Neural crest cell (in vitro differentiated cells): Measurements from ENCODE around the gene CYBA. TPM values are rescaled to one million over a fixed set of nuclear protein-coding genes. Genes with fewer than 3 reads are reported as not detected.
A peak's percentile ranks its signal among the peaks of the same experiment; 100 is the strongest.

Experiments used
- DNase-seq: peaks from one replicate; pipeline ENCODE4 v3.0.0; 2021; ENCODE audit warnings: low read depth, mixed read lengths, low spot score
- H3K27ac Mint-ChIP-seq: one replicate; pipeline ENCODE4 v1.8.0; 2021; ENCODE audit warnings: mild to moderate bottlenecking, mixed read lengths; ENCODE audit not compliant: unreplicated experiment
- H3K27me3 Mint-ChIP-seq: 2 replicates; pipeline ENCODE4 v1.8.0; 2021; ENCODE audit warnings: low read depth, mild to moderate bottlenecking, mixed read lengths
- H3K36me3 Mint-ChIP-seq: 2 replicates; pipeline ENCODE4 v1.8.0; 2021; ENCODE audit warnings: low read depth, mild to moderate bottlenecking, mixed read lengths
- H3K4me1 Mint-ChIP-seq: 2 replicates; pipeline ENCODE4 v1.8.0; 2021; ENCODE audit warnings: mixed read lengths
- H3K4me3 Mint-ChIP-seq: one replicate; pipeline ENCODE4 v1.8.0; 2021; ENCODE audit warnings: mild to moderate bottlenecking, mixed read lengths
- H3K9me3 Mint-ChIP-seq: 2 replicates; pipeline ENCODE4 v1.8.0; 2021; ENCODE audit warnings: mixed read lengths
- total RNA-seq: library from RNA; stranded (reverse); gene quantifications from 2 replicates; pipeline ENCODE4 v1.2.1, GENCODE V29; 2021
- TF ChIP-seq, protein P1 (sequence below): fragments of 200-600 bp; sonication (generic); conservative IDR thresholded peaks from 2 replicates; pipeline ENCODE4 v1.5.0; 2021; ENCODE audit warnings: antibody characterized with exemption, mild to moderate bottlenecking

Gene CYBA
- total RNA-seq, 1 donor from 2014 or later: 22.3 TPM

GRCh38 chr16:88693420-88694177 lies 42.7 kb upstream of the CYBA start:
- no peaks in the 10 kb centered on the region for H3K36me3 Mint-ChIP-seq

DNA sequence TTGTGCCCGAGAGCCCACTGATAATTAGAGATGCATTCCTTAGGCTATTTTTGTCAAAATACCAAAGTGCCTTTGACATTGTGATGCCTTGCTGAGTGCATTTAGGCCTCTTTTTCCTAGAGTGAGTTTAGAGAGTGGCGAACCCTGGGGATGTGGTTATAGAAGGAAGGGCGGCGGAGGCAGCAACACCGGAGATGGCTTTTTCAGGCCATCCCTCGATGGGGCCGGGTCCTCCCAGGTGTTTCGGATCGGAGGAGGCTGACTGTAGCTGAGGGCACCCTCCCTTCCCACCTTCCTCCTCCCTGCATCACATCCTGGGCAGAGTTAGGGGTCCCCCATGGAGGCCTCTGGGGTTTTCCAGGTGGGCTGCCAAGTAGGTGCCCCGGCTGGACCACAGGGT lies 42.0 kb upstream of the CYBA start:
- DNase-seq: no peak
- no peak overlapping the region for H3K4me3 Mint-ChIP-seq
- TF ChIP-seq, protein P1, sequence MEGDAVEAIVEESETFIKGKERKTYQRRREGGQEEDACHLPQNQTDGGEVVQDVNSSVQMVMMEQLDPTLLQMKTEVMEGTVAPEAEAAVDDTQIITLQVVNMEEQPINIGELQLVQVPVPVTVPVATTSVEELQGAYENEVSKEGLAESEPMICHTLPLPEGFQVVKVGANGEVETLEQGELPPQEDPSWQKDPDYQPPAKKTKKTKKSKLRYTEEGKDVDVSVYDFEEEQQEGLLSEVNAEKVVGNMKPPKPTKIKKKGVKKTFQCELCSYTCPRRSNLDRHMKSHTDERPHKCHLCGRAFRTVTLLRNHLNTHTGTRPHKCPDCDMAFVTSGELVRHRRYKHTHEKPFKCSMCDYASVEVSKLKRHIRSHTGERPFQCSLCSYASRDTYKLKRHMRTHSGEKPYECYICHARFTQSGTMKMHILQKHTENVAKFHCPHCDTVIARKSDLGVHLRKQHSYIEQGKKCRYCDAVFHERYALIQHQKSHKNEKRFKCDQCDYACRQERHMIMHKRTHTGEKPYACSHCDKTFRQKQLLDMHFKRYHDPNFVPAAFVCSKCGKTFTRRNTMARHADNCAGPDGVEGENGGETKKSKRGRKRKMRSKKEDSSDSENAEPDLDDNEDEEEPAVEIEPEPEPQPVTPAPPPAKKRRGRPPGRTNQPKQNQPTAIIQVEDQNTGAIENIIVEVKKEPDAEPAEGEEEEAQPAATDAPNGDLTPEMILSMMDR: no peak
- no peak overlapping the region for H3K27ac Mint-ChIP-seq
- no peaks in the 10 kb centered on the region for H3K4me1 Mint-ChIP-seq
- H3K36me3 Mint-ChIP-seq: no peaks in the 10 kb centered on the region
- H3K9me3 Mint-ChIP-seq: no peaks in the 10 kb centered on the region
- H3K27me3 Mint-ChIP-seq: peaks cover 31% of the 10 kb centered on the region

More at GRCh38 chr16:88693420-88694177, 42.7 kb upstream of the CYBA start:
- Mint-ChIP-seq H3K27me3 (peaks cover 23% of the 10 kb centered on the region), H3K27ac (no peak overlapping the region), H3K4me3 (no peak overlapping the region), H3K4me1 (no peaks in the 10 kb centered on the region), H3K9me3 (no peaks in the 10 kb centered on the region)
- TF ChIP-seq, protein P1: no peak
- DNase-seq: no peak

DNA sequence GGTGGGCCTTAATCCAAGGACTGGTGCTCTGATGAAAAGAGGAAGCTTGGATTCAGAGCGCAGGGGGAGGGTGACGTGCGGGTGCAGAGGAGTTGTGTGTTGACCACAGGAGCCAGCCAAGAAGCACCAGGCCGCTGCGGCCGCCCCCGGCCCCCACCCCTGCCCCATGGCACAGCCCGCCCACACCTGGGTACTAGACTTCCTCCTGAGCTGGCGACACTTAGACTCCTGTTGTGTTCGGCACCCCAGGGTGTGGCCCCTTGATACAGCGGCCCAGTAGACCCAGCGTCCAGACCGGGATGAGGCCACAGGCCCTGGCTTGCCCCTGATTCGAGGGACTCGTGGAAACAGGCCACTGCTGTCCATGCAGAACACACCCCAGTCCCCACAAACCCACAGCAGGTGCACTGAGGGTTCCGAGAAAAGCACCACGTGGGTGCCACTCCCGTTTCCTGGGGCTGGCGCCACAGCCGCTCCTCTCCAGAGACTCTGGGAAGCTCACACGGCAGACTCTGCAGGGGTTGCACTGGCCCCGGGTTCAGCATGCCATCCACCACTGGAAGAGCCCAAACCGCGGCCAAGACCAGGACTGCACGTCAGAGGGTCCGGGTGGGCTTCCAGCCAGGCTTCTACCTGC lies 41.2 kb upstream of the CYBA start:
- Mint-ChIP-seq H3K36me3 (no peaks in the 10 kb centered on the region), H3K9me3 (no peaks in the 10 kb centered on the region), H3K27ac (no peak overlapping the region), H3K4me1 (no peaks in the 10 kb centered on the region), H3K27me3 (peaks cover 38% of the 10 kb centered on the region), H3K4me3 (no peak overlapping the region)
- no peak for DNase-seq
- TF ChIP-seq, protein P1: no peak

- peaks cover 43% of the 10 kb centered on the region for H3K27me3 Mint-ChIP-seq
- no peak overlapping the region for H3K4me3 Mint-ChIP-seq
- no peak for DNase-seq
- no peaks in the 10 kb centered on the region for H3K36me3 Mint-ChIP-seq
- TF ChIP-seq, protein P1: no peak
- no peak overlapping the region for H3K27ac Mint-ChIP-seq
- H3K9me3 Mint-ChIP-seq: no peaks in the 10 kb centered on the region
- H3K4me1 Mint-ChIP-seq: no peaks in the 10 kb centered on the region
These were observed 40.4 kb upstream of the CYBA start for GRCh38 chr16:88691129-88691813.

- no peak for DNase-seq
- TF ChIP-seq, protein P1: no peak
- peak overlapping the region; percentile 37 for H3K27ac Mint-ChIP-seq
These were observed 39.7 kb upstream of the CYBA start for GRCh38 chr16:88690341-88691128.

More at GRCh38 chr16:88690341-88691128, 39.7 kb upstream of the CYBA start:
- H3K9me3 Mint-ChIP-seq: no peaks in the 10 kb centered on the region
- H3K36me3 Mint-ChIP-seq: no peaks in the 10 kb centered on the region
- H3K27me3 Mint-ChIP-seq: peaks cover 48% of the 10 kb centered on the region
- H3K4me3 Mint-ChIP-seq: no peak overlapping the region
- H3K4me1 Mint-ChIP-seq: no peaks in the 10 kb centered on the region
